GM12878 (cell line): ENCODE measurements around the gene OR11A1.

Experiments
- CREB1 ChIP-seq: IDR thresholded peaks from 2 replicates; pipeline ENCODE4 v1.6.1; 2012; ENCODE audit warnings: low read depth, mild to moderate bottlenecking, inconsistent platforms
- E4F1 ChIP-seq: fragments of 450-650 bp; IDR thresholded peaks from 2 replicates; pipeline ENCODE4 v1.6.1; 2018; ENCODE audit warnings: borderline replicate concordance, mild to moderate bottlenecking; ENCODE audit not compliant: partially characterized antibody
- TF ChIP-seq, protein P1 (sequence below), 3 experiments: IDR thresholded peaks in 2 of 3; conservative IDR thresholded peaks in 1 of 3; 2 replicates each; pipeline ENCODE4 v1.5.1; 2011; ENCODE audit warnings: low read depth in 3 of 3, low read length in 3 of 3, mild to moderate bottlenecking in 3 of 3, control low read depth in 2 of 3, moderate library complexity in 2 of 3, inconsistent platforms in 1 of 3, mixed read lengths in 1 of 3; ENCODE audit not compliant: control insufficient read depth in 2 of 3, insufficient read depth in 1 of 3; ENCODE audit errors: extremely low read depth in 1 of 3

- TF ChIP-seq CREB1 (no peak), E4F1 (no peak)
- TF ChIP-seq, protein P1, sequence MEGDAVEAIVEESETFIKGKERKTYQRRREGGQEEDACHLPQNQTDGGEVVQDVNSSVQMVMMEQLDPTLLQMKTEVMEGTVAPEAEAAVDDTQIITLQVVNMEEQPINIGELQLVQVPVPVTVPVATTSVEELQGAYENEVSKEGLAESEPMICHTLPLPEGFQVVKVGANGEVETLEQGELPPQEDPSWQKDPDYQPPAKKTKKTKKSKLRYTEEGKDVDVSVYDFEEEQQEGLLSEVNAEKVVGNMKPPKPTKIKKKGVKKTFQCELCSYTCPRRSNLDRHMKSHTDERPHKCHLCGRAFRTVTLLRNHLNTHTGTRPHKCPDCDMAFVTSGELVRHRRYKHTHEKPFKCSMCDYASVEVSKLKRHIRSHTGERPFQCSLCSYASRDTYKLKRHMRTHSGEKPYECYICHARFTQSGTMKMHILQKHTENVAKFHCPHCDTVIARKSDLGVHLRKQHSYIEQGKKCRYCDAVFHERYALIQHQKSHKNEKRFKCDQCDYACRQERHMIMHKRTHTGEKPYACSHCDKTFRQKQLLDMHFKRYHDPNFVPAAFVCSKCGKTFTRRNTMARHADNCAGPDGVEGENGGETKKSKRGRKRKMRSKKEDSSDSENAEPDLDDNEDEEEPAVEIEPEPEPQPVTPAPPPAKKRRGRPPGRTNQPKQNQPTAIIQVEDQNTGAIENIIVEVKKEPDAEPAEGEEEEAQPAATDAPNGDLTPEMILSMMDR (IDR thresholded peaks at IDR 0.05 in 2 of 3, conservative IDR thresholded peaks at IDR 0.05 in 1 of 3; ENCODE audit: control insufficient read depth in 2 of 3, extremely low read depth in 1 of 3, insufficient read depth in 1 of 3, low read depth in 3 of 3, low read length in 3 of 3) = no peak
These were observed 44.2 kb upstream of the OR11A1 start for GRCh38 chr6:29501106-29501505.
